ENCODE results near the gene CARD10.
A peak's percentile ranks its signal among the peaks of the same experiment; 100 is the strongest.
"Not testable (repeated sequence)": the region's sequence is repeated elsewhere in the genome, so short reads cannot be mapped to it uniquely, and the experiment has no call there.

Gene CARD10

GRCh38 chr22:37553725-37554124 is 34.5 kb upstream of the CARD10 start:
- no peak for DNase-seq (ENCODE audit: low read depth)

GRCh38 chr22:37552524-37553163 is 33.4 kb upstream of the CARD10 start:
- DNase-seq (ENCODE audit: low read depth): no peak

GRCh38 chr22:37551981-37552380 is 32.8 kb upstream of the CARD10 start:
- no peak for DNase-seq (ENCODE audit: low read depth)

DNA sequence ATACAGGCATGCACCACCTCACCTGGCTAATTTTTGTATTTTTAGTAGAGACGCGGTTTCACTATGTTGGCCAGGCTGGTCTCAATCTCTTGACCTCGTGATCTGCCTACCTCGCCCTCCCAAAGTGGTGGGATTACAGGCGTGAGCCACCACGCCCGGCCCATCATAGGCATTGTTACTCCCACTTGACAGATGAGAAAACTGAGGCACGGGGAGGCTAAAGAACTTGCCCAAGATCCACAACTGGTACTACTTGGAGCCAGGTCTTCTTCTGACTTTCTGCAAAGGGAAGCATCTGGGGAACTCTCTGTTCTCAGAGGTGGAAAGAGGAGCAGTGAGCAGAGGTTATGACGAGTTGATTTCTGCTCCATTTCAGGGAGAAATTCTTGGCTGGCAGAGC is 31.7 kb upstream of the CARD10 start:
- DNase-seq (ENCODE audit: low read depth): not testable (repeated sequence)

- DNase-seq (ENCODE audit: low read depth): no peak
Observed at GRCh38 chr22:37549704-37550059, 30.5 kb upstream of the CARD10 start.

- no peak for DNase-seq (ENCODE audit: low read depth)
Observed at GRCh38 chr22:37547251-37547741, 28.1 kb upstream of the CARD10 start.

GRCh38 chr22:37546437-37547250 is 27.4 kb upstream of the CARD10 start:
- DNase-seq (ENCODE audit: low read depth): no peak

DNA sequence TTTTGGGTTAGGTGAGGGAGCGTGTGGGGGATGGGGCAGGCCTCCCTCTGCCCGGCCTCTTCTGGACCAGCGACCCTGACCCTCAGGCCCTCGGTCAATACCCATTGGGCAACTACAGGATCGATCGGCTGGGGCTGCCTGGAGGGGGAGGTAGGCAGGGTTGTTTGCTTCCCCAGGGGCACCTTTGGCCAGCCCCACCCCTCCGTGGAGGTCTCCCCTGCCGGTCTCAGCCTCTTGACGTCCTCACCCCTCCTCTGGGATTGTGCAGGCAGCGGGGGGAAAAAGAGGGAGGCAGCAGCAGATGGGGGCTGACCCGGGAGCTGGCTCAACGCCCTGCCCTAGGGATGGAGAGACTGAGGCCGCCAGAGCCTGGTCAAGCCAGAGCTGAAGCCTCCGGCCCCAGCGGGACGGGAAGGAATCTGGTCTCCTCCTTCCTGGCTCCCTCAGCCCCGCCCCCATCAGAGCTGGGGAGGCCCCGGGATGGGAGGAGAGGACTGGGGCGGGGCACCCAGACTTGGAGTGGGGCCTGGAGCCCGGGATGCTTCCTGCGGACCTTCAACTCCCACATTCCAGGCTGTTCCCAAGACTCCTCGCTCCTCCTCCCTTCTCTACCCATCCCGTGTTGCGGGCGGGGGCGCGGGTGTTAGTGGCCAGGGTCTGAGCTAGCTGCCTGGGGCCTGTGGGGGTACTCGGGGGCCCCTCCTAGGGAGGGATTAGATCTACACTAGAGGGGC is 26.7 kb upstream of the CARD10 start:
- DNase-seq (ENCODE audit: low read depth): peak; percentile 65

GRCh38 chr22:37544955-37545702 is 25.9 kb upstream of the CARD10 start:
- no peak for DNase-seq (ENCODE audit: low read depth)

- DNase-seq (ENCODE audit: low read depth): no peak
Observed at GRCh38 chr22:37542959-37543358, 23.7 kb upstream of the CARD10 start.

GRCh38 chr22:37542416-37542815 is 23.2 kb upstream of the CARD10 start:
- DNase-seq (ENCODE audit: low read depth): not testable (repeated sequence)

- DNase-seq (ENCODE audit: low read depth): not testable (repeated sequence)
Observed at GRCh38 chr22:37539790-37540189, 20.6 kb upstream of the CARD10 start.

DNA sequence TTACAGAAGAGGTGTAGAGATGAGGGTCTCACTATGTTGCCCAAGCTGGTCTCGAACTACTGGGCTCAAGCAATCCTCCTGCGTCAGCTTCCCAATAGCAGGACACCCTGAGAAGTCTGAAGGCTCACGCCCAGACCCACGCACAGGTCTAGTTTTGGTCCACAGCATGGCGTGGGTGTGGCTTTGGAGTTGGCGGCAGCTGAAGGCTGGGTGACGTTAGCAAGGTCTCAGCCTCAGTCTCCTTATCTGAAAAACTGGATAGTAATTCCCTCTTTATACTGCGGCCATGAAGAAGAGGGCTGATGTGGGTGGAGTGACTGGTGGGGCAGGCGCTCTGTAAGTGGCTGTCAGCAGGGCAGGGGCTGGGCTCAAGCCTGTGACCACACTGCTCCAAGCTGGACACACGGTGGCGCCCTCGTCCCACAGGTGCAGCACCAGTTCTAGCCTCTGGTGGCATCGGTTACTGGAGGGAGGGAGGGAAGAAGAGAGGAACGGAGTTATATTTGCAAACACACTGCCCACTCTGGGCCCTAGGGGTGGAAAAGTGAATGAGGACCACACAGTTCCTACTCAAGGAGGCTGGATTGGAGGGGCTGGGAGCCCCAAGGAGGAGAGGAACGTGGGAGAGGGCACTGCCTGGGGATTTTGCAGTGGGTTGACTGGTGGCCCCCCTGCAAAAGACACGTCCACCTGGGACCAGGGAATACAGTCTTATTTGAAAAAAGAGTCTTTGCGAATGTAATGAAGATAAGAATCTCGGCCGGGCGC is 19.6 kb upstream of the CARD10 start:
- DNase-seq (ENCODE audit: low read depth): peak; percentile 73

GRCh38 chr22:37535159-37535558 is 15.9 kb upstream of the CARD10 start:
- no peak for DNase-seq (ENCODE audit: low read depth)

GRCh38 chr22:37534445-37534844 is 15.2 kb upstream of the CARD10 start:
- DNase-seq (ENCODE audit: low read depth): no peak

DNA sequence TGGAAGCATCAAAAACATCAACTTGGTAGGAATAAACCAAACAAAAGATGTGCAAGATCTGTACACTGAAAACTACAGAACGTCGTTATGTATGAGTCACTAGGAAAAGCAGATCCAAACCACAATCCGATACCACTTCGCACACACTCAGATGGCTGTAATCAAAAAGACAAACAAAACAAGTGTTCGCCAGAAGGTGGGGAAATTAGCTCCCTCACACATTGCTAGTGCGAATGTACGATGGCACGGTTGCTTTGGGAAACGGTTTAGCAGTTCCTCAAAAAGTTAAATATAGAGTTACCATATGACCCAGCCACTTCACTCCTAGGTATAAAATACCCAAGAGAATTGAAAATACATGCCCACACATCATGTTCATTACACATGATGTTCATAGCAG is 14.8 kb upstream of the CARD10 start:
- DNase-seq (ENCODE audit: low read depth): peak; percentile 53

DNA sequence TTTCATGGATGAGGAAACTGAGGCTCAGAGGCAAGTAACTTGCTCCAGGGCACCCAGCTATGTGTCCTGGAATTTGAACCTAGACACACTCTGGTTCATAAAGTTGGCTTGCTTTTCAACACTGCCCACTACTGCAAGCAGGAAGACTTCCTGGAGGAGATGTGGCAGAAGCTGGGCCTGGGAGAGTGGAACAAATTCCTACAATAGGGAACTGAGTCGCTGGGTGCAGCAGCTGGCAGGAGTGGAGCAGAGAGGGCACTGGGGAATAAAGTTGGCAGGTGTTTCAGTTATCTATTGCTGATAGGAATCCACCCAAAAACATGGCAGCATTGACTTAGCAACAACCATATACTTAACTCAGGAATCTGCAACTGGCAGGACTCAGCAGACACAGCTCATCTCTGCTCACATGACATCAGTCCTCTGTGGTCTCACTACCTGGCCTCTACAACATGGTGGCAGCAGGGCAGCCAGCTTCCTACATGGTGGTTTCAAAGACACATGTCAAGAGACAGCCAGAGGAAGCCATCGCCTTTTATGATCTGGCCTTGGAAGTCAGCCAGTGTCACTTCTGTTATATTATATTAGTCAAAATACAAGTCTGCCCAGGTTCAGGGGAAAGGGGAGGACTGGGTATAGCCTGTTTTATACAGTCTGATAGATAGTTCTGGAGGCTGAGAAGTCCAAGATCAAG is 10.6 kb upstream of the CARD10 start:
- DNase-seq (ENCODE audit: low read depth): no peak

DNA sequence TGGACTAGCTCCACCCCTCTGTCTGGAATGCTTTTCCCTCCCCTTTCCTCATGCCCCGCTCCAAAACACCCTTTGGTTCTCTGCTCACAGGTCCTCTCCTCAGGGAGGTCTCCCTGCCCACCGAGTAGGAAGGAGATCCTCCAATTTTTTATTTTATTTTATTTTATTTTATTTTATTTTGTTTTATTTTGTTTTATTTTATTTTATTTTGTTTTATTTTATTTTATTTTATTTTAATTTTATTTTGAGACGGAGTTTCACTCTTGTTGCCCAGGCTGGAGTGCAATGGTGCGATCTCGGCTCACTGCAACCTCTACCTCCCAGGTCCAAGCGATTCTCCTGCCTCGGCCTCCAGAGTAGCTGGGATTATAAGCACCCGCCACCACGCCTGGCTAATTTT is 8.7 kb upstream of the CARD10 start:
- DNase-seq (ENCODE audit: low read depth): not testable (repeated sequence)

GRCh38 chr22:37527081-37527752 is 8.0 kb upstream of the CARD10 start:
- DNase-seq (ENCODE audit: low read depth): not testable (repeated sequence)

GRCh38 chr22:37526376-37526775 is 7.2 kb upstream of the CARD10 start:
- DNase-seq (ENCODE audit: low read depth): no peak
